PC-3 (cell line): ENCODE data around the gene GRK1.

Experiments
- CTCF ChIP-seq: fragments of 300-600 bp; sonication (generic); conservative IDR thresholded peaks from 2 replicates; pipeline ENCODE4 v1.5.1; 2017; ENCODE audit warnings: antibody characterized with exemption, low read depth, mild to moderate bottlenecking, low read length
- EZH2 ChIP-seq: fragments of 300-600 bp; sonication (generic); IDR thresholded peaks from one replicate; pipeline ENCODE4 v1.6.1; 2017; ENCODE audit warnings: antibody characterized with exemption, mild to moderate bottlenecking, low read length; ENCODE audit not compliant: unreplicated experiment
- EZH2phosphoT487 ChIP-seq: fragments of 300-600 bp; sonication (generic); IDR thresholded peaks from 2 replicates; pipeline ENCODE4 v1.6.1; 2018; ENCODE audit warnings: mild to moderate bottlenecking, antibody characterized with exemption, low read length, borderline replicate concordance

- TF ChIP-seq CTCF (no peak), EZH2 (no peak), EZH2phosphoT487 (no peak)
Observed at GRCh38 chr13:113636266-113636963, 30.6 kb upstream of the GRK1 start.
